PFSK-1 (cell line): Measurements from ENCODE around the gene CCSER1.

Experiments
- FOXP2 ChIP-seq: optimal IDR thresholded peaks from 2 replicates; pipeline ENCODE3; 2011; ENCODE audit warnings: borderline replicate concordance, control low read depth, inconsistent platforms; ENCODE audit not compliant: insufficient read depth; ENCODE audit errors: extremely low read length, extremely low read depth
- POLR2AphosphoS5 ChIP-seq: IDR thresholded peaks from 2 replicates; pipeline ENCODE4 v1.6.1; 2012; ENCODE audit warnings: low read depth, mild to moderate bottlenecking, control low read depth, low read length, moderate library complexity
- REST ChIP-seq, 2 experiments: IDR thresholded peaks; 2 replicates each; pipeline versions ENCODE4 v1.6.1 to v1.8.0; 2011 to 2012; ENCODE audit warnings: low read depth in 2 of 2, low read length in 2 of 2, control low read depth in 1 of 2, inconsistent platforms in 1 of 2, mild to moderate bottlenecking in 1 of 2, moderate library complexity in 1 of 2; ENCODE audit not compliant: insufficient read depth in 1 of 2
- SIN3A ChIP-seq: IDR thresholded peaks from 2 replicates; pipeline ENCODE4 v1.6.1; 2012; ENCODE audit warnings: mild to moderate bottlenecking, low read length, moderate library complexity, borderline replicate concordance; ENCODE audit not compliant: insufficient read depth
- TAF1 ChIP-seq: IDR thresholded peaks from 2 replicates; pipeline ENCODE4 v1.6.1; 2012; ENCODE audit warnings: low read length, control low read depth, borderline replicate concordance; ENCODE audit not compliant: insufficient read depth

The CCSER1 gene

GRCh38 chr4:90293320-90293719 is 166.1 kb downstream of the CCSER1 start:
- TF ChIP-seq POLR2AphosphoS5 (no peak), SIN3A (no peak), TAF1 (no peak), REST (IDR thresholded peaks at IDR 0.05; ENCODE audit: insufficient read depth in 1 of 2, low read depth in 2 of 2, low read length in 2 of 2) (no peak), FOXP2 (no peak)

- no peak for TF ChIP-seq TAF1
- TF ChIP-seq FOXP2 = no peak
- no peak for TF ChIP-seq POLR2AphosphoS5
- TF ChIP-seq SIN3A = no peak
These were observed 172.2 kb downstream of the CCSER1 start for GRCh38 chr4:90299373-90299772.

GRCh38 chr4:90306810-90307209 is 179.6 kb downstream of the CCSER1 start:
- TF ChIP-seq REST (IDR thresholded peaks at IDR 0.05; ENCODE audit: insufficient read depth in 1 of 2, low read depth in 2 of 2, low read length in 2 of 2) (no peak), TAF1 (no peak), POLR2AphosphoS5 (no peak), SIN3A (no peak), FOXP2 (no peak)

- no peak for TF ChIP-seq REST (IDR thresholded peaks at IDR 0.05; ENCODE audit: insufficient read depth in 1 of 2, low read depth in 2 of 2, low read length in 2 of 2)
- TF ChIP-seq TAF1 = no peak
- TF ChIP-seq FOXP2 = no peak
- TF ChIP-seq POLR2AphosphoS5 = no peak
- TF ChIP-seq SIN3A = no peak
These were observed 190.6 kb downstream of the CCSER1 start for GRCh38 chr4:90317785-90318184.

GRCh38 chr4:90318193-90318592 is 191.0 kb downstream of the CCSER1 start:
- TF ChIP-seq TAF1 (no peak), FOXP2 (no peak), POLR2AphosphoS5 (no peak), REST (IDR thresholded peaks at IDR 0.05; ENCODE audit: insufficient read depth in 1 of 2, low read depth in 2 of 2, low read length in 2 of 2) (no peak), SIN3A (no peak)
